K562 (cell line): ENCODE measurements around the gene HAUS7. TPM values are rescaled to one million over a fixed set of nuclear protein-coding genes. Genes with fewer than 3 reads are reported as not detected.

Source experiments
- ARNT ChIP-seq, 2 experiments: fragments of 450-650 bp; IDR thresholded peaks; 2 replicates each; pipeline ENCODE4 v1.6.1; 2016; ENCODE audit warnings: mild to moderate bottlenecking in 1 of 2
- CBX1 ChIP-seq: sonication (generic); IDR thresholded peaks from 2 replicates; pipeline ENCODE4 v1.6.1; 2016; ENCODE audit warnings: antibody characterized with exemption, low read depth, mild to moderate bottlenecking
- CCNT2 ChIP-seq: IDR thresholded peaks from 2 replicates; pipeline ENCODE4 v1.6.1; 2011; ENCODE audit warnings: borderline replicate concordance, low read depth, mild to moderate bottlenecking, moderate library complexity, mixed read lengths, low read length; ENCODE audit not compliant: insufficient read length; ENCODE audit errors: extremely low read depth
- CXXC5 ChIP-seq: fragments of 250-450 bp; sonication (Bioruptor Pico); IDR thresholded peaks from 2 replicates; pipeline ENCODE4 v1.8.0; 2022; ENCODE audit warnings: inconsistent platforms, mild to moderate bottlenecking, moderate library complexity
- E2F6 ChIP-seq, 2 experiments: IDR thresholded peaks; 2 replicates each; pipeline ENCODE4 v1.6.1; 2011; ENCODE audit warnings: borderline replicate concordance in 1 of 2, control low read depth in 1 of 2, low read depth in 1 of 2, low read length in 1 of 2, mild to moderate bottlenecking in 1 of 2, mixed read lengths in 1 of 2, moderate library complexity in 1 of 2; ENCODE audit not compliant: insufficient read depth in 1 of 2, insufficient read length in 1 of 2, poor library complexity in 1 of 2, severe bottlenecking in 1 of 2; ENCODE audit errors: extremely low read depth in 1 of 2
- HDAC1 ChIP-seq, 2 experiments: fragments of 450-650 bp; IDR thresholded peaks; 2 replicates each; pipeline ENCODE4 v1.6.1; 2016 to 2017; ENCODE audit warnings: inconsistent platforms in 1 of 2, mild to moderate bottlenecking in 1 of 2, moderate library complexity in 1 of 2
- HIVEP1 ChIP-seq: fragments of 250-450 bp; sonication (Bioruptor Pico); IDR thresholded peaks from 2 replicates; pipeline ENCODE4 v1.4.0; 2020; ENCODE audit warnings: mild to moderate bottlenecking
- L3MBTL2 ChIP-seq: fragments of 450-650 bp; IDR thresholded peaks from 2 replicates; pipeline ENCODE4 v1.6.1; 2016; ENCODE audit warnings: mild to moderate bottlenecking, moderate library complexity
- MEIS2 ChIP-seq: fragments of 450-650 bp; IDR thresholded peaks from 2 replicates; pipeline ENCODE4 v1.6.1; 2014; ENCODE audit warnings: mild to moderate bottlenecking; ENCODE audit not compliant: partially characterized antibody
- PBX2 ChIP-seq, 2 experiments: IDR thresholded peaks in 1 of 2; conservative IDR thresholded peaks in 1 of 2; 2 replicates each; pipeline ENCODE4 v1.6.1; 2016; ENCODE audit warnings: low read depth in 2 of 2, mild to moderate bottlenecking in 1 of 2, missing compliant biosample characterization in 1 of 2, missing genetic modification characterization in 1 of 2, moderate library complexity in 1 of 2
- POLR2A ChIP-seq: fragments of 450-650 bp; conservative IDR thresholded peaks from 2 replicates; pipeline ENCODE4 v1.6.1; 2016
- RB1 ChIP-seq: fragments of 450-650 bp; IDR thresholded peaks from 2 replicates; pipeline ENCODE4 v1.6.1; 2017; ENCODE audit warnings: low read depth, mild to moderate bottlenecking
- TEAD1 ChIP-seq, 2 experiments: fragments of 450-650 bp in 1 of 2; sonication (generic) in 1 of 2; formaldehyde crosslinking; IDR thresholded peaks; 2 replicates each; pipeline versions ENCODE4 v1.4.0 to v1.8.0; 2020 to 2022; ENCODE audit warnings: mild to moderate bottlenecking in 2 of 2, missing genetic modification reagents in 1 of 2
- YY1 ChIP-seq, 3 experiments: IDR thresholded peaks; 2 replicates each; pipeline ENCODE4 v1.6.1; 2011; ENCODE audit warnings: low read length in 2 of 3, mild to moderate bottlenecking in 2 of 3, moderate library complexity in 2 of 3, borderline replicate concordance in 1 of 3, control low read depth in 1 of 3, low read depth in 1 of 3; ENCODE audit not compliant: insufficient read depth in 3 of 3, insufficient replicate concordance in 2 of 3, control insufficient read depth in 1 of 3, insufficient read length in 1 of 3; ENCODE audit errors: extremely low read depth in 1 of 3
- ZFX ChIP-seq: sonication (generic); formaldehyde crosslinking; IDR thresholded peaks from 2 replicates; pipeline ENCODE4 v1.8.0; 2022; ENCODE audit warnings: mild to moderate bottlenecking, missing genetic modification reagents, moderate library complexity
- polyA plus RNA-seq, 8 experiments: library from polyadenylated mRNA; depleted of rRNA in 4 of 8; stranded (reverse) in 5 of 8; unstranded in 3 of 8; fragments of >200 nt; fragmentation: Nextera tagmentation in 2 of 8; fragmentation: Illumina TruSeq in 1 of 8; extraction: Ambion mirVana in 2 of 8; extraction: Trizol in 1 of 8; gene quantifications; 2 replicates each; pipeline versions ENCODE4 v1.2.1 to v1.2.3, GENCODE V29; 2011 to 2014; ENCODE audit warnings: inconsistent platforms in 1 of 8, missing spikeins in 1 of 8
- total RNA-seq, 7 experiments: library from RNA; depleted of rRNA in 6 of 7; stranded (reverse); fragments of >200 nt in 6 of 7; fragmentation: Illumina TruSeq in 2 of 7; extraction: Trizol in 2 of 7; gene quantifications; 2 replicates each; pipeline versions ENCODE4 v1.2.1 to v1.2.3, GENCODE V29; 2011 to 2021; ENCODE audit warnings: low replicate concordance in 1 of 7
- TF ChIP-seq, protein P1 (sequence below): fragments of 450-650 bp; IDR thresholded peaks from 2 replicates; pipeline ENCODE4 v1.7.1; 2018; ENCODE audit warnings: mild to moderate bottlenecking, low read depth; ENCODE audit not compliant: partially characterized antibody
- TF ChIP-seq, protein P2 (sequence below): fragments of 450-650 bp; formaldehyde crosslinking; IDR thresholded peaks from 2 replicates; pipeline ENCODE4 v1.4.0; 2022; ENCODE audit warnings: missing genetic modification characterization

HAUS7 gene
- total and polyA plus RNA-seq, 9 of the 15 experiments (the other 6 are each of a cell fraction or from before 2014, with no cell fraction given) = 10.0 to 94.9 (median 48.8) TPM

- TF ChIP-seq PBX2 (CRISPR knock-in tag; IDR thresholded peaks at IDR 0.05; ENCODE audit: low read depth) (no peak), PBX2 (tag; conservative IDR thresholded peaks at IDR 0.05; ENCODE audit: low read depth) (no peak), L3MBTL2 (peak; percentile 73), HDAC1 (IDR thresholded peaks at IDR 0.05) (peak in 1 of 2 experiments; percentile 13; a peak in 1 of 4 replicates), HIVEP1 (CRISPR knock-in tag) (no peak), ZFX (peak; percentile 69), TEAD1 (CRISPR knock-in tag; IDR thresholded peaks at IDR 0.05) (0 out of 4 replicates have a peak, but pooled peaks of 1 of the 2 experiments have one; percentile 51), YY1 (IDR thresholded peaks at IDR 0.05; ENCODE audit: borderline replicate concordance in 1 of 3, control insufficient read depth in 1 of 3, extremely low read depth in 1 of 3, insufficient read depth in 3 of 3, insufficient read length in 1 of 3, insufficient replicate concordance in 2 of 3, low read depth in 1 of 3, low read length in 2 of 3) (peak in 1 of 3 experiments; percentile 20), POLR2A (peak; percentile 58; the same call in 1 of the 2 replicates), CXXC5 (peak; percentile 69), MEIS2 (peak; percentile 14), CBX1 (peak; percentile 83; the same call in 1 of the 2 replicates), E2F6 (IDR thresholded peaks at IDR 0.05; ENCODE audit: borderline replicate concordance in 1 of 2, extremely low read depth in 1 of 2, insufficient read depth in 1 of 2, insufficient read length in 1 of 2, low read depth in 1 of 2, low read length in 1 of 2, poor library complexity in 1 of 2, severe bottlenecking in 1 of 2) (peak; percentile 56 to 79), ARNT (IDR thresholded peaks at IDR 0.05) (no peak), RB1 (0 out of 2 replicates have a peak, but pooled peaks have one; percentile 13), CCNT2 (peak; percentile 10)
- TF ChIP-seq, protein P1, sequence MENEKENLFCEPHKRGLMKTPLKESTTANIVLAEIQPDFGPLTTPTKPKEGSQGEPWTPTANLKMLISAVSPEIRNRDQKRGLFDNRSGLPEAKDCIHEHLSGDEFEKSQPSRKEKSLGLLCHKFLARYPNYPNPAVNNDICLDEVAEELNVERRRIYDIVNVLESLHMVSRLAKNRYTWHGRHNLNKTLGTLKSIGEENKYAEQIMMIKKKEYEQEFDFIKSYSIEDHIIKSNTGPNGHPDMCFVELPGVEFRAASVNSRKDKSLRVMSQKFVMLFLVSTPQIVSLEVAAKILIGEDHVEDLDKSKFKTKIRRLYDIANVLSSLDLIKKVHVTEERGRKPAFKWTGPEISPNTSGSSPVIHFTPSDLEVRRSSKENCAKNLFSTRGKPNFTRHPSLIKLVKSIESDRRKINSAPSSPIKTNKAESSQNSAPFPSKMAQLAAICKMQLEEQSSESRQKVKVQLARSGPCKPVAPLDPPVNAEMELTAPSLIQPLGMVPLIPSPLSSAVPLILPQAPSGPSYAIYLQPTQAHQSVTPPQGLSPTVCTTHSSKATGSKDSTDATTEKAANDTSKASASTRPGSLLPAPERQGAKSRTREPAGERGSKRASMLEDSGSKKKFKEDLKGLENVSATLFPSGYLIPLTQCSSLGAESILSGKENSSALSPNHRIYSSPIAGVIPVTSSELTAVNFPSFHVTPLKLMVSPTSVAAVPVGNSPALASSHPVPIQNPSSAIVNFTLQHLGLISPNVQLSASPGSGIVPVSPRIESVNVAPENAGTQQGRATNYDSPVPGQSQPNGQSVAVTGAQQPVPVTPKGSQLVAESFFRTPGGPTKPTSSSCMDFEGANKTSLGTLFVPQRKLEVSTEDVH = no peak
- TF ChIP-seq, protein P2, sequence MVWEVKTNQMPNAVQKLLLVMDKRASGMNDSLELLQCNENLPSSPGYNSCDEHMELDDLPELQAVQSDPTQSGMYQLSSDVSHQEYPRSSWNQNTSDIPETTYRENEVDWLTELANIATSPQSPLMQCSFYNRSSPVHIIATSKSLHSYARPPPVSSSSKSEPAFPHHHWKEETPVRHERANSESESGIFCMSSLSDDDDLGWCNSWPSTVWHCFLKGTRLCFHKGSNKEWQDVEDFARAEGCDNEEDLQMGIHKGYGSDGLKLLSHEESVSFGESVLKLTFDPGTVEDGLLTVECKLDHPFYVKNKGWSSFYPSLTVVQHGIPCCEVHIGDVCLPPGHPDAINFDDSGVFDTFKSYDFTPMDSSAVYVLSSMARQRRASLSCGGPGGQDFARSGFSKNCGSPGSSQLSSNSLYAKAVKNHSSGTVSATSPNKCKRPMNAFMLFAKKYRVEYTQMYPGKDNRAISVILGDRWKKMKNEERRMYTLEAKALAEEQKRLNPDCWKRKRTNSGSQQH = no peak
Observed at GRCh38 chrX:153411255-153411987, 59.0 kb downstream of the HAUS7 start, which contains the start of gene ZFP92 (continued).
